Left hindlimb (tissue), 1 donor: Measurements from ENCODE around the gene RAP2A.

Experiments used
- DNase-seq: peaks from one replicate; pipeline ENCODE4 v3.0.0-alpha.2; 2018

RAP2A gene

DNA sequence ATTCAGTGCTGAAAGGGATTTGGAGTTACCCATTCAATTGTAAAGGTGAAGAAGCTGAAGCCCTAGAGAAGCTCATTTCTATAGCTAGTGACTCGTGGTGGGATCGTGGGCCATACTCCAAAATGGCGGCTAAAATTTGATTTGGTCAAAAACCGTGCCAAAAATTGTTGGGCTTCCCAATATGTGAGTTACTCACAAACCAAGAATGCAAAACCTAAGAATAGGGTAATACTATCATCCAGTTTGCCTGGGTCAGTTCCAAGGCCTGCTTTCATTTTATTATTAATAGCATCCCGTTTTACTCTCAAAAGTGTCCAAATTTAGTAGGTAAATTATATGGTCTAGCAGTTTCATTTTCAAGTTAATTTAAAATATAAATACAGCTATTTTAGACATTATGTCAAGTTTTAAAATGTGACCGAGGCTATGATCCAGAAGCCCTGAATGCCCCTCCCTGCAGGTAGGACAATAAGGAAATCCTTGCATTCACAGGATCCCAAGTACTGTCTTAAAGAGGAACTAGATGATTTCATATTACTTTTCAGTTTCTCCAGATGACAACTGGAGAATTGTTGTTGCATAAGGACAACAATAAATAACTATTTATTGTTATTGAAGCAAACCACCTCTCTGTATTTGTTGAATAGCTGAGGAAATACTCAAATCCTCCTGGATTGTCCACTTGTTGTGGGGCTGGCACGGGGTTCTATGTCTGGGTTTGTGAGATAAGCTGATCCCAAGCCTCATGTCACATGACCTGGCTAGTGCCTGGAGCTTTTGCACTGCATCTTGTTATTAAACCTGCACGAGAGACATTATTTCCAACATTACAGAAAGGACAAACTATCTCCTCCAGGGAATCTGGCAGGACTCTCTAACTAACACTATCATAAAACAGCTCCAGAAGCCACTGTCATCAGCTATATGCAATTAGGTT is 11.6 kb upstream of the RAP2A start:
- DNase-seq: no peak

DNA sequence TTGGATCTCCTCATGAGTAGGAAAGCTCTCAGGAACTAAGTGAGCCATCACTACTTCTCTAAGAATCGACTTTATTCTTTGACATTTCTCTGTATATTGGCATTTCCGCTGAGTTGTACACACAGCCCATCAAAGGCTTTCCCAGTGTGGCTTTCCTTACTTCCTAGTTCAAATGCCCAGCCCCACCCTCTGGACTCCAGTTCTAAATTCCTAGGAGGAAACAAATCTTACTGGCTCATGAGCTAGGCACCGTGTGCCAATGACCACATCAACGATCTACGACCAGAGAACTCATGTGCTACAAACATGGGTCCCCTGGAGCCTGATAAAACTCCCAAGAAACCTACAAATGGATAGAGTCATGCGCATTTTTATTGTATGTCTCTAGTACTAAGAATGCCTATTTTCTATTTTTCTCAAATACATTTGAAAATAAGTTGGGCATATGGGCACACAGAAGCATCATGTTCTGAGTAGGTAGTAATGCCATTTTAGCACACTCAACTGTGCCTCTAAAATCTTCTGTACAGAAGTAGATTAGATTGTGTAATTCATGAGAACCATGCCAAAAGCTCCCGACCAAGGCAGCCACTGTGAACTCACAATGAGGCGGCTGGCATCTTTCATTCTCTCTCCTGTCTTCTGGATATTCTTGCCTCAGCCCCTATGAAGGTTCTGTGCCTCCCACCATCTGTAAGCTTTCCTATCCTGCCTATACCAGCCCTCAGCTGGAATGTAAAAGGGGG is 10.5 kb upstream of the RAP2A start:
- DNase-seq: no peak

DNA sequence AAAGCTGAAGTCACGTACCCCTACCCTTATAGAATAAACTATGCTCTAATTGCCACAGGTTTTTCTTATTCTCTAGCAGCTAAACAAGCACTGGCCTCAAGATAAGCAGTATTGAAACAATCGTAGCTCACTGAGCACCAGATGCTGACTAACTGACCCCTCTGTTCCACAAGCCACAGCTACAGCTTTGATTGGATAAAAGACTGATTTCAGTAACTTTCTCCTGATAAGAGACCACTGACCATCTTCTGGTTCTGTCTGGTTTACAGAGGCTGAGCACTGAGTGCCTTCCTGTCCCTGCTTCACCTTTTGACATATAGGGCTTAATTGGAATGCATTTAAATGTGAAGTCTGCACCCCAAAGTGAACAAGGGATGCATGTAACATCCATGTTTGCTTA is 8.4 kb upstream of the RAP2A start:
- no peak for DNase-seq

GRCh38 chr13:97426695-97427094 is 7.3 kb upstream of the RAP2A start:
- DNase-seq: no peak

DNA sequence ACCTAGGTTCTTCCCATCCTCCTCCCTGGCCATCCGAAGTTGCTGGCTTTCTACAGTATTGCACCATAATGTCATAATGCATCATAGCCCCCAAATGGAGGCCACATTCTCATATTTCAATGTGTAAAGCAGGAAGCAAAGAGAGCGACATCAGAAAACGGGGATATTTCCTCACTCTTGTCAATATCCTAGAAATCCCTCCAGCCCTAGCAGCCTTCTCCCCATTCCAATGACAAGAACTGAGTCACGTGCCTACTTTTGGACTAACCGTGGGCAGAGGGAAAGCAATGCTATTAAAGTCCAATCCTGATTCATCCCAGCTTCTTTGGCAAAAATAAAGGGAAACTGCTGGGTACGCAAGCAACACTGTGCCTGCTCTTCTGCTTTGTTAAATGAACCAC is 4.3 kb upstream of the RAP2A start:
- DNase-seq: no peak

- no peak for DNase-seq
Observed at GRCh38 chr13:97430296-97430695, 3.7 kb upstream of the RAP2A start.

- DNase-seq: no peak
Observed at GRCh38 chr13:97431171-97431764, 2.7 kb upstream of the RAP2A start.

DNA sequence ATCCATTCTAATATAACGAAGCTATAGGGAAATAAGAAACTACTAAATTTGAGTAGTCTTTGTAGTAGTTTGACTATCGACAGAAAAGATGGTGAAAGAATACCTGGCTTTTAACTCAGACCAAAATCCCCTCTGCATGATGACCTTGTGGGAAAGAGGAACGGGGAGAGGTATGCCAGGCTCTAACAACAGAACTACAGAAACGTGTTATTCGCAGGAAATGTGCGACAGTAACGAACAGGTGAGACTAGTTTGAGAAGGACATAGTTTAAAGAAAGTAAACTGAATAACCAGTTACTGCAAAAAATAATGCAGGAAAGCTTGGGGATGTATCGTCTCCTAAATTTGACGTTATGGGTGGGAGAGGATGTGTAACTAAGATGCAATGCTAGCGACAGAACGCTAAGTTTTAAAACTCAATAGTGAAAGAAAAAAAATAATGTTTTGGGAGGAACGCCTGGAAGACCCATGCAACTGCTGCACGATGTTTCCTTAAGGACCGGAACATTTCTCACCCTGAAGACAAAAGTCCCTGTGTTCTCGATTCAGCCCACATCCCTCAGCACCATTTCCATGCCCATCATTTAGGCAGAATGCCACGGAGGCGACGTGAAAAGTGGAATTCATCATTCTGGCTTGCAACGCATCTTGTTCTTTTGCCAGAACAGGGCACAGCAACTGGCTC is 1.6 kb upstream of the RAP2A start:
- no peak for DNase-seq

DNA sequence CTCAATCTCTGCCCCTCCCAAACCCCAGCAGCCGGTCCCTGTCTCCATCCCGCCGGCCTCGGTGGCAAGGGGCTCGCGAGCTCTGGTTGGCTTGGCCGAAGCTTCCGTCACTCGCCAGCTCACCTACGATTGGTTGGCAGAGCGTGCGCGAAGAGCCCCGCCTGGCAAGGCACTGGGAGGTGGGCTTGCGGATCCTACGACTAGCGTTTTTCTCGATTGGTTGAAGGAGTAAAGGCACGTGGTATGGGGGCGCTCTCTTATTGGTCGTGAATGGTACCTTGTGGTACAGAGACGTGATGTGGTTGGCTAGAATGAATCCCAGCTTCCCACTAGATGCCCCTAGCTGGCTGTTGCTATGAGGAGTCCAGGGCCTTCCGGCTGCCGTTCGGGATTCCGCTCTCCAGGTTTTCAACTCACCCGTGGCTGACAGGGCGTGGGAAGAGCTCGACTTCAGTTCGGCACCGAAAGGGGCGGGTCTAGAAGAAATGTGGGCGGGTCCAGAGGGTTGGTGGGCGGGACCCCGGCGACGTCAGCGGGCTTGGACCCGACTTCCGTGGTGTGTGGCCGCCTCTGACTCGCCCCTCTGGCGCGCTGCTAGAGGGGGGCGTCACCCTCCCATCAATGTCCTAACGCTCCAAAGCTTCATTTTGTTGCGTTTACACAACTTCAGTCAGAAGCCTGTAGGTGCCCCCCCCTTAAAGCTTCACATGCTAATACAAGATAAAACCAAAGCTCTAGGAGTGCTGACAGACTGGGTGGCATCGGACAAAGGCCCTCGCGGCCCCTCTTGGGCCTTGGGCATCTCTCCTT is 847 bp upstream of the RAP2A start:
- DNase-seq: peak; percentile 100

- peak; percentile 72 for DNase-seq
Observed at GRCh38 chr13:97434397-97435201, 630 bp downstream of the RAP2A start.

DNA sequence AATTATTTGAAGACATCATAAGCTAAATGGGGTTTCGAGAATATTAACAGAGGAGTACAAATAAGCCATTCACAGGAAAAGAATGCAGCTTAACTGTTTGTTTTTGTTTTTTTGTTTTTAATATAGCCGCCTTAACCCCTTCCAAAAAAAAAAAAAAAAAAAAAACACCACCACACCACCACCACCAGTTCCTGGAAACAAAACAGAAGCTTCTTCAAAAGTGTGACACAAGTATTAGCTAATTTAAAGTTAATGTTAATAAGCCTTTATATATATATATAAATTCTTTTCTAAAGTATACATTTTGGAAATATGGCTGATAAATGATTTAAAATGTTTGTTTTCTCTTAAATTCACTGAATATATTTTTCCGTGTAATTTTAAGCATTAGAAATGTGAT is 1.4 kb downstream of the RAP2A start:
- DNase-seq: no peak

- no peak for DNase-seq
Observed at GRCh38 chr13:97435794-97436193, 1.8 kb downstream of the RAP2A start.

GRCh38 chr13:97436845-97437244 is 2.9 kb downstream of the RAP2A start:
- DNase-seq: no peak

GRCh38 chr13:97437729-97438128 is 3.8 kb downstream of the RAP2A start:
- no peak for DNase-seq

GRCh38 chr13:97438856-97439595 is 5.1 kb downstream of the RAP2A start:
- no peak for DNase-seq

GRCh38 chr13:97440598-97441170 is 6.7 kb downstream of the RAP2A start:
- DNase-seq: no peak

DNA sequence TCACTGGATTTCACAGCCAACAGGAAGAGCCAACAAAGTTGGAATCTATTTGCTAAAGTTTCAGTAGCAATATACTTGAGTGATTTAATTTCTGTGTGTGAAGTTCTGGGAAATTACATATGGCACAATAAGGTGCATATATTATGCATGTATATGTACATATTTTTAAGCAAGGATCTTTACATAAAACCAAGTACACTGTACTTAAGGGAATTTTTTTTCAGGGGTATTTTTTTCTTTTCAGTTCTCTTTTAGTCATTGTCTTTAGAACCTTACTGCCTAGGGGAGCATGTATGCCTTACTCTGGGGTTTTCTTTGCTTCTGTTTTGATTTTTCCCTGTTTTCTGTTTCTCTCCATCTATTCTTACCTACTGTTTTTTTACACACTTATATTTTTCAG is 7.4 kb downstream of the RAP2A start:
- DNase-seq: no peak

GRCh38 chr13:97445522-97446187 is 11.7 kb downstream of the RAP2A start:
- no peak for DNase-seq

DNA sequence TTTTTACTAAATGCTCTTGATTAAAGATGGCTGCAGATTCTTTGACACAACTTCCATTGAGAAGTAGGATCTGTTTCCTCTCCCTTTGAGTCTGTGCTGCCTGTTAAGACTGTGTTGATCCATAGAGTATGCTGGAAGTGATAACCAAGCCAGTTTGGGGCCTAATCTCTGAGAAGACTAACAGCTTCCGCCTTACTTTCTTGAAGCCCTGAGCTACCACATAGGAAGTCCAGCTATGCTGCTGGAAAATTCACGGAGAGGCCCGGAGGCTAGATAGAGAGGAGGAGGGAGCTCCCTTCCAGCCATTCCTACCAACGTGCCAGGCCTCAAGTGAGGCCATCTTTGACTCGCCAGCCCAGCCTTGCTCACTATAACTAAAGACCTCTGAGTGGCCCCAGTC is 12.5 kb downstream of the RAP2A start:
- no peak for DNase-seq
